ENCODE data around the gene PSMD11. TPM values are rescaled to one million over a fixed set of nuclear protein-coding genes. Genes with fewer than 3 reads are reported as not detected.
A peak's percentile ranks its signal among the peaks of the same experiment; 100 is the strongest.

PSMD11 gene
- total and polyA plus RNA-seq, 10 donors = 28.0 to 84.8 (median 47.3) TPM

GRCh38 chr17:32515677-32516383 lies 71.5 kb downstream of the PSMD11 start:
- H3K36me3 ChIP-seq = no peaks in the 10 kb centered on the region
- DNase-seq = no peak
- WGBS, 5 donors = 64 to 80% (median 79%) methylated on average over 4 of the region's 4 CpGs
- H3K4me1 ChIP-seq = peaks cover 22 to 77% (median 48%) of the 10 kb centered on the region in 6 donors
- H3K27ac ChIP-seq = peak overlapping the region in 5 of 8 donors; percentile 59 to 85 (median 81)
- intact Hi-C loops (cut with DNase I; ENCODE audit: low total_unique reads) = no loop called here
- no peak for TF ChIP-seq POLR2A (IDR thresholded peaks at IDR 0.05)
- no peak for TF ChIP-seq CTCF (IDR thresholded peaks at IDR 0.05 in 8 of 11, conservative IDR thresholded peaks at IDR 0.05 in 3 of 11)
- TF ChIP-seq POLR2AphosphoS5 (IDR thresholded peaks at IDR 0.05) = no peak
- H3K4me3 ChIP-seq = no peak overlapping the region
- H3K9me3 ChIP-seq = no peaks in the 10 kb centered on the region
- peaks cover 0 to 24% (median 0%) of the 10 kb centered on the region in 7 donors for H3K27me3 ChIP-seq (replicated peaks in 1 of 7)

- WGBS, 5 donors = 19 to 63% (median 29%) methylated on average over 2 of the region's 2 CpGs
- Histone ChIP-seq H3K27me3 (replicated peaks in 1 of 7) (peaks cover 0 to 24% (median 0%) of the 10 kb centered on the region in 7 donors), H3K36me3 (no peaks in the 10 kb centered on the region), H3K9me3 (no peaks in the 10 kb centered on the region), H3K4me1 (peaks cover 22 to 77% (median 53%) of the 10 kb centered on the region in 6 donors), H3K27ac (peak overlapping the region in 7 of 8 donors; percentile 17 to 85 (median 61)), H3K4me3 (no peak overlapping the region)
- intact Hi-C loops (cut with DNase I; ENCODE audit: low total_unique reads) = no loop called here
- TF ChIP-seq POLR2A (IDR thresholded peaks at IDR 0.05) (no peak), POLR2AphosphoS5 (IDR thresholded peaks at IDR 0.05) (no peak), CTCF (IDR thresholded peaks at IDR 0.05 in 8 of 11, conservative IDR thresholded peaks at IDR 0.05 in 3 of 11) (no peak)
- DNase-seq = no peak
These were observed 72.1 kb downstream of the PSMD11 start for GRCh38 chr17:32516450-32516849.

- no peak for DNase-seq
- WGBS, 5 donors = 68 to 73% (median 71%) methylated on average over 12 of the region's 12 CpGs
- Histone ChIP-seq H3K27me3 (replicated peaks in 1 of 7) (peaks cover 0 to 24% (median 0%) of the 10 kb centered on the region in 7 donors), H3K36me3 (no peaks in the 10 kb centered on the region), H3K4me3 (no peak overlapping the region), H3K4me1 (peaks cover 22 to 78% (median 55%) of the 10 kb centered on the region in 6 donors), H3K27ac (peak overlapping the region; percentile 44 to 85 (median 60)), H3K9me3 (no peaks in the 10 kb centered on the region)
- peak in 1 of 3 donors; percentile 5 for TF ChIP-seq POLR2AphosphoS5 (IDR thresholded peaks at IDR 0.05)
- no peak for TF ChIP-seq CTCF (IDR thresholded peaks at IDR 0.05 in 8 of 11, conservative IDR thresholded peaks at IDR 0.05 in 3 of 11)
- no peak for TF ChIP-seq POLR2A (IDR thresholded peaks at IDR 0.05)
- intact Hi-C loops (cut with DNase I; ENCODE audit: low total_unique reads) = no loop called here
These were observed 72.8 kb downstream of the PSMD11 start for GRCh38 chr17:32516940-32517701.

- TF ChIP-seq POLR2A (IDR thresholded peaks at IDR 0.05) (no peak), CTCF (IDR thresholded peaks at IDR 0.05 in 8 of 11, conservative IDR thresholded peaks at IDR 0.05 in 3 of 11) (no peak), POLR2AphosphoS5 (IDR thresholded peaks at IDR 0.05) (no peak)
- Histone ChIP-seq H3K27ac (peak overlapping the region in 5 of 8 donors; percentile 44 to 85 (median 81)), H3K36me3 (no peaks in the 10 kb centered on the region), H3K9me3 (no peaks in the 10 kb centered on the region), H3K4me1 (peaks cover 22 to 86% (median 59%) of the 10 kb centered on the region in 6 donors), H3K27me3 (replicated peaks in 1 of 7) (peaks cover 0 to 24% (median 0%) of the 10 kb centered on the region in 7 donors), H3K4me3 (no peak overlapping the region)
- 90 to 97% (median 92%) methylated on average over 5 to 7 of the region's 7 CpGs for WGBS, 5 donors
- no peak for DNase-seq
- intact Hi-C loops (cut with DNase I; ENCODE audit: low total_unique reads) = no loop called here
These were observed 73.7 kb downstream of the PSMD11 start for GRCh38 chr17:32517982-32518381.

All from spleen (tissue), 11 donors.